Epidermal melanocyte (primary cell): Measurements from ENCODE around the gene KRTAP9-6.
"Not testable (repeated sequence)": the region's sequence is repeated elsewhere in the genome, so short reads cannot be mapped to it uniquely, and the experiment has no call there.

Experiments
- DNase-seq: peaks from one replicate; pipeline ENCODE4 v3.0.0; 2011; ENCODE audit warnings: low spot score; ENCODE audit not compliant: insufficient read length

KRTAP9-6 gene, protein sequence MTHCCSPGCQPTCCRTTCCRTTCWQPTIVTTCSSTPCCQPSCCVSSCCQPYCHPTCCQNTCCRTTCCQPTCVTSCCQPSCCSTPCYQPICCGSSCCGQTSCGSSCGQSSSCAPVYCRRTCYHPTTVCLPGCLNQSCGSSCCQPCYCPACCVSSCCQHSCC

DNA sequence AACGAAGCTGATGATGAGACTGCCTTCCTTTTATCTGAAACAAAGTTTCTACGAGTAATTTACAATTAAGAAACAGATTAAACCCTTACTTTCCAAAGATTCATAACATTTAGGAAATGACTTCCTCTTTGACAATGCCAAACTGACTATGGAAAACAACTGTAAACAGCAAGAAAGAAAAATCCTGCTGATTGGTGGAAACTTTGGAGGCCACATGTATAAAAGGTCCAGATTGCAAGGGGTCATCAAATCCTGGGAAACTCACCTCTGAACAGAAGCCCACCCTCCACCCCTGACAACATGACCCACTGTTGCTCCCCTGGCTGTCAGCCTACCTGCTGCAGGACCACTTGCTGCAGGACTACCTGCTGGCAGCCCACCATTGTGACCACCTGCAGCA is at the start of gene KRTAP9-6:
Gene KRTAP9-6, plus strand, starts transcription at position 301 of the 400 bp plus-strand sequence. Its CDS starts 0 bp downstream, at position 301.
- no peak for DNase-seq

DNA sequence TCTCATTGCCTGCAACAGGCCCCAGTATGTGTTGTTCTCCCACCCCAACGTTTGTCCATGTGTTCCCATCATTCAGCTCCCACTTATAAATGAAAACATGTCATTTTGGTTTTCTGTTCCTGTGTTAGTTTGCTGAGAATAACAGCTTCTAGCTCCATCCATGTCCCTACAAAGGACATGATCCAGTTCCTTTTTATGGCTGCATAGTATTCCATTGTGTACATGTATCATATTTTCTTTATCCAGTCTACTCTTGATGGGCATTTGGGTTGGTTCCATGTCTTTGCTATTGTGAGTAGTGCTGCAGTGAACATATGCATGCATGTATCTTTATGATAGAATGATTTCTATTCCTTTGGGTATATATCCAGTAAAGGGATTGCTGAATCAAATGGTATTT is 49.5 kb upstream of the KRTAP9-6 start:
- DNase-seq, result no peak

DNA sequence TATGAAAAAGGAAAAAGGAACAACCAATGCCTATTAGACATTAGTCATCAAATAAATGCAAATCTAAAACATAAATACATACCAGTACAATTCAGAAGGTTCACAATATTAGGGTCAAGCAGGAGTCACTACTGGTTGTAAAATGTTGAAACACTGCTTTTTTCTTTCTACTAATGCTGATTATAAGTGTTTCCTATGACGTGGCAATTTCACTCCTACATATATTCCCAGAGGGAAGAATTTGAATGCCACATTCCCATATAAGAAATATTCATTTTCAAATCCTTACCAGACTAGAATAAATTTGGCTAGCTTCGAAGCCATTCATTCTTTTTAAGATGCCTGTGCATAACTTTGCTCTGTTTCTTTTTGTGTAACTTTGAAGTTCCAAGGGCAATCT is 41.4 kb upstream of the KRTAP9-6 start:
- no peak for DNase-seq

DNA sequence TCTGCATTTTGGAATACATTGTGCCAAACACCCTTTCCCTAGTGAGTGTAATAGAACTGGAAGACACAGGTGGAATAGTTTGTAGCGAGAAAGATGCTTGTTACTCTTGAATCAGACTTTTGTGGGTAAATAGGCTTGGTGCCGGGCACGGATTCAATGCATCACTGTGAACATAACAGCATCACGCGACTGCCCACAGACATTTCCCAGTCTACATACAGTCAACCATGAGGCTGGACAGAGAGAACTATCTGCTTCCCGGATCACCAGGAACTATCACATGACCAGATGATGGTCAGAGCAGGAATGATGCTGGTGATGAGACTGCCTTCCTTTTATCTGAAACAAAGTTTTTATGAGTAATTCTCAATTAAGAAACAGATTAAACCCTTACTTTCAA is 39.1 kb upstream of the KRTAP9-6 start:
- no peak for DNase-seq

GRCh38 chr17:41226598-41227095 is 38.5 kb upstream of the KRTAP9-6 start, which contains the start of gene KRTAP9-2:
Gene KRTAP9-2, plus strand, starts transcription at chr17:41226648. Its CDS starts 7 bp downstream, at chr17:41226655.
- not testable (repeated sequence) for DNase-seq

DNA sequence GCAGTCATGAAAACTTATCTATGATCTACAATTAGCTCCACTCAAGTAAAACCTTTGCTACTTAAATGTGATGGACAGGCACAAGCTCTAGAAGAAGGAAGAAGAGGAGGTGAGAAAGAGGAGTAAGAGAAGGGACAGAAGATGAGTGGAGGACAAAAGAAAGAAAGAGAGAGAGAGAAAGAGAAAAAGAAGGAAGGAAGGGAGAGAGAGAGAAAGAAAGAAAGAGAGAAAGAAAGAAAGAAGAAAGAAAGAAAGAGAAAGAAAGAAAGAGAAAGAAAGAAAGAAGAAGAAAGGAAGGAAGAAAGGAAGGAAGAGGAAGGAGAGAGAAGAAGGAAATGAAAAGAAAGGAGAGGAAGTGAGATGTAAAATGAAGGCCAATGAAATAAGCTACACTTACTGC is 35.1 kb upstream of the KRTAP9-6 start:
- no peak for DNase-seq

DNA sequence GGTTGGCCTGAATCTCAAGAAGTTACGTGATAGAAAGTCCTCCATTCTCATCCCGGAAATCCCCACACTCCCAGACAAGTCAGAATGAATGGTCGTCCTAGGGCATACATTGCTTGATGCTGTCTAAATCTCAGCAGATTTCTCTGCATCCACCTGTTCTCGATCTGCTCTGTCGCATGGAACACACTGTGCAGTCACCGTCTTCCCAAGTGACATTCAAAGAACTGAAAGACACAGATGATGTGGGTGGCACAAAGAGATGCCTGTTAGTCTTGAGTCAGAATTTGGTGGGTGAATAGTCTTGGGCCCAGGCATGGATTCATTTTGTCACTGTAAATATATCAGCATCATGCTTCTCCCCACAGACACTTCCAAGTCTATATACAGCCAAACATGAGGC is 33.4 kb upstream of the KRTAP9-6 start:
- no peak for DNase-seq

- DNase-seq, result not testable (repeated sequence)
Measured at GRCh38 chr17:41232399-41233105, 32.6 kb upstream of the KRTAP9-6 start, which contains the start of gene KRTAP9-3. Gene KRTAP9-3, plus strand, starts transcription at chr17:41232449. Its CDS starts 53 bp downstream, at chr17:41232502.

DNA sequence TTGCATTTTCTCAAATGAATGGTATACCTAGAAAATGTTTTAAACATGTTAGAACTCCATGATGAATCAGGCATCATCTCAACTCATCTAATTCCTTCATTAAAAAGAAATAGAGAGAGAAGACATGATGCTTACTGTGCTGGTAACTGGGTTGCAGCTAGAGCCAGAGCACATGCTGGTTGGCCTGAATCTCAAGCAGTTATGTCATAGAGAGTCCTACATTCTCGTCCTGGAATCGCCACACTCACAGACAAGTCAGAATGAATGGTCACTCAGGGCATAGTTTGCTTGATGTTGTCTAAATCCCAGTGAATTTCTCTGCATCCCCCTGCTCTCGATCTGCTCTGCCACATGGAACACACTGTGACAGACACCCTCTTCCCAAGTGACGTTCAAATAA is 28.1 kb upstream of the KRTAP9-6 start:
- not testable (repeated sequence) for DNase-seq

DNA sequence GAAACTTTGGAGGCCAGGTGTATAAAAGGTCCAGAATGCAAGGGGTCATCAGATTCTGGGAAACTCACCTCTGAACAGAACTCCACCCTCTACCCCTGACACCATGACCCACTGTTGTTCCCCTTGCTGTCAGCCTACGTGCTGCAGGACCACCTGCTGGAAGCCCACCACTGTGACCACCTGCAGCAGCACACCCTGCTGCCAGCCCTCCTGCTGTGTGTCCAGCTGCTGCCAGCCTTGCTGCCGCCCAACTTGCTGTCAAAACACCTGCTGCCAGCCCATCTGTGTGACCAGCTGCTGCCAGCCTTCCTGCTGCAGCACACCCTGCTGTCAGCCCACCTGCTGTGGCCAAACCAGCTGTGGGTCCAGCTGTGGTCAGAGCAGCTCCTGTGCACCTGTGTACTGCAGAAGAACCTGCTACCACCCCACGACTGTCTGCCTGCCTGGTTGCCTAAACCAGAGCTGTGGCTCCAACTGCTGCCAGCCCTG is 27.2 kb upstream of the KRTAP9-6 start, which contains the start of gene KRTAP9-8:
Gene KRTAP9-8, plus strand, starts transcription at position 51 of the 489 bp plus-strand sequence. Its CDS starts 53 bp downstream, at position 104.
- DNase-seq, result not testable (repeated sequence)

- not testable (repeated sequence) for DNase-seq
Measured at GRCh38 chr17:41246995-41247787, 18.0 kb upstream of the KRTAP9-6 start.

DNA sequence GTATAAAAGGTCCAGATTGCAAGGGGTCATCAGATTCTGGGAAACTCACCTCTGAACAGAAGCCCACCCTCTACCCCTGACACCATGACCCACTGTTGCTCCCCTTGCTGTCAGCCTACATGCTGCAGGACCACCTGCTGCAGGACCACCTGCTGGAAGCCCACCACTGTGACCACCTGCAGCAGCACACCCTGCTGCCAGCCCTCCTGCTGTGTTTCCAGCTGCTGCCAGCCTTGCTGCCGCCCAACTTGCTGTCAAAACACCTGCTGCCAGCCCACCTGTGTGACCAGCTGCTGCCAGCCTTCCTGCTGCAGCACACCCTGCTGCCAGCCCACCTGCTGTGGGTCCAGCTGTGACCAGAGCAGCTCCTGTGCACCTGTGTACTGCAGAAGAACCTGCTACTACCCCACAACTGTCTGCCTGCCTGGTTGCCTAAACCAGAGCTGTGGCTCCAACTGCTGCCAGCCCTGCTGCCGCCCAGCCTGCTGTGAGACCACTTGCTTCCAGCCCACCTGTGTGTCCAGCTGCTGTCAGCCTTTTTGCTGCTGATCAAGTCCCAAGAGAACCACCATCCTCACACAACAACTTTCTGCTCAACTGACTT is 15.4 kb upstream of the KRTAP9-6 start, which contains the start of gene KRTAP9-4:
Gene KRTAP9-4, plus strand, starts transcription at position 51 of the 604 bp plus-strand sequence. Its CDS starts 34 bp downstream, at position 85.
- not testable (repeated sequence) for DNase-seq

- no peak for DNase-seq
Measured at GRCh38 chr17:41251261-41251660, 13.9 kb upstream of the KRTAP9-6 start.

DNA sequence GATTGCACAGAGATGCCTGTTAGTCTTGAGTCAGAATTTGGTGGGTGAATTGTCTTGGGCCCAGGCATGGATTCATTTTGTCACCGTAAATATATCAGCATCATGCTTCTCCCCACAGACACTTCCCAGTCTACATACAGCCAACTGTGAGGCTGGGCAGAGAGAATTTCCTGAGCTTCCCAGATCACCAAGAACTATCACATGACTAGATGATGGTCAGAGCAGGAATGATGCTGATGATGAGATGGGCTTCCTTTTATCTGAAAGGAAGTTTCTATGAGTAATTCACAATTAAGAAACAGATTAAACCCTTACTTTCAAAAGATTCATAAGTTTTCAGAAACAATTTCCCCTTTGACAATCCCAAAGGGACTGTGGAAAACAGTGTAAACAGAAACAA is 10.3 kb upstream of the KRTAP9-6 start:
- DNase-seq, result no peak

DNA sequence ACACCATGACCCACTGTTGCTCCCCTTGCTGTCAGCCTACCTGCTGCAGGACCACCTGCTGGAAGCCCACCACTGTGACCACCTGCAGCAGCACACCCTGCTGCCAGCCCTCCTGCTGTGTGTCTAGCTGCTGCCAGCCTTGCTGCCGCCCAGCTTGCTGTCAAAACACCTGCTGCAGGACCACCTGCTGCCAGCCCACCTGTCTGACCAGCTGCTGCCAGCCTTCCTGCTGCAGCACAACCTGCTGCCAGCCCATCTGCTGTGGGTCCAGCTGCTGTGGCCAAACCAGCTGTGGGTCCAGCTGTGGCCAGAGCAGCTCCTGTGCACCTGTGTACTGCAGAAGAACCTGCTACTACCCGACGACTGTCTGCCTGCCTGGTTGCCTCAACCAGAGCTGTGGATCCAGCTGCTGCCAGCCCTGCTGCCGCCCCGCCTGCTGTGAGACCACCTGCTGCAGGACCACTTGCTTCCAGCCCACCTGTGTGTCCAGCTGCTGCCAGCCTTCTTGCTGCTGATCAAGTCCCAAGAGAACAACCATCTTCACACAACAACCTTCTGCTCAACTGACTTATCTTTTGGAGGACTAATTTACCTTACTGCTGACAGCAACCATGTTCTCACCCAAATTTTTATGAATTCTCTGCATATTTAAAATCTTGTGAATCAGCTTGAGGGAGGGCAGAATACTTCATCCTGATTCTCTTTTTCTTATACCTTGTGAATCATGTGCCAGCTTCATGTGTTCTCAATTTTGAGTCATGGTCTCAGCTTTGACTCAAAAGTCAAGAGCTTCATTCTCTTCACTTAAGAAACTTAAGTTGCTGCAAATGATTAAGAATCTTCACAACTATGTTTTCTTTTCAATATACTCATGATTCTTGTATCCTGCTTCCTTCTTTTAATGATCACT is 9.5 kb upstream of the KRTAP9-6 start, which contains the start of gene KRTAP9-9:
Gene KRTAP9-9, plus strand, starts transcription at position 4 of the 910 bp plus-strand sequence.
- not testable (repeated sequence) for DNase-seq

DNA sequence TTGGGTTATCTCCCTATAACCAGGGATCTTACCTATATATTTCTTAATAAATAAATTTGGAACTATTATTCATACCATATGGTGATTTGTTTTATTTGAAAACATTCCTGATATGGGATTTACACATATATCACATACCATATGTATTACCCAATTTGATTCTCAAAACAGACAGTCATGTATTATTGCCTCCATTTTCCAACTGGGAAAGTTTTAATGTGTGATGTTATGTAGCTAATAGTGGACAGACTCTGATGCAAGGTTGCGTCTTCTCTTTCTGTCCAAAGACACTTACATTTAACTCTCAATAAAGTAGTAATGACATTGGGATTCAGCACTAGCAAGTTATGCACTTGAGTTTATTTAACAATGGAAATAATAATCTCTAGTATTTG is 8.9 kb upstream of the KRTAP9-6 start:
- no peak for DNase-seq

DNA sequence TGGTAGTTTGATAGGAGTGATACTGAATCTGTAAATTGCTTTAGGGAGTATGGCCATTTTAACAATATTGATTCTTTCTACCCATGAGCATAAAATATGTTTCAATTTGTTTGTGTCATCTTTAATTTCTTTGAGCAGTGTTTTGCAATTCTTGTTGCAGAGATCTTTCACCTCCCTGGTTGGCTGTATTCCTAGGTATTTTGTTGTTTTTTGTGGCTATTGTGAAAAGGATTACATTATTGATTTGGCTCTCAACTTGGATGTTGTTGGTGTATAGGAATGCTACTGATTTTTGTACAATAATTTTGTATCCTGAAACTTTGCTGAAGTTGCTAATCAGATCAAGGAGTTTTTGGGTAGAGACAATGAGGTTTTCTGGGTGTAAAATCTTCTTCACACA is 6.8 kb upstream of the KRTAP9-6 start:
- DNase-seq, result no peak

GRCh38 chr17:41263212-41263611 is 2.0 kb upstream of the KRTAP9-6 start:
- no peak for DNase-seq

GRCh38 chr17:41264599-41264998 is 579 bp upstream of the KRTAP9-6 start:
- no peak for DNase-seq

GRCh38 chr17:41267711-41268110 is 2.5 kb downstream of the KRTAP9-6 start:
- no peak for DNase-seq
